ENCODE measurements around the gene ZNF292. TPM values are rescaled to one million over a fixed set of nuclear protein-coding genes. Genes with fewer than 3 reads are reported as not detected.
A peak's percentile ranks its signal among the peaks of the same experiment; 100 is the strongest.

ZNF292 gene
- total RNA-seq, 1 experiment from 2014 or later = 32.2 TPM

GRCh38 chr6:87146363-87146762 lies 9.0 kb upstream of the ZNF292 start:
- no peaks in the 10 kb centered on the region for H3K4me1 Mint-ChIP-seq (ENCODE audit: low read depth, unreplicated experiment)
- Histone ChIP-seq H3K27me3 (replicated peaks; ENCODE audit: control insufficient read depth, insufficient read depth, low read length) (no peaks in the 10 kb centered on the region), H3K9me3 (no peaks in the 10 kb centered on the region), H3K4me1 (no peaks in the 10 kb centered on the region), H3K36me3 (ENCODE audit: control insufficient read depth, insufficient read depth, low read length) (no peaks in the 10 kb centered on the region), H3K4me3 (ENCODE audit: low read depth, low read length) (no peak overlapping the region)
- BruUV-seq (replicated peaks) = no TSS peak
- intact Hi-C loops (cut with micrococcal nuclease; ENCODE audit: unreplicated experiment) = no loop called here
- H3K27ac Mint-ChIP-seq (ENCODE audit: unreplicated experiment) = no peak overlapping the region
- TF ChIP-seq CTCF (IDR thresholded peaks at IDR 0.05; ENCODE audit: insufficient read depth in 1 of 2, low read depth in 1 of 2, low read length in 1 of 2, severe bottlenecking in 1 of 2, unreplicated experiment in 1 of 2) = no peak
- no peak overlapping the region for H3K4me3 Mint-ChIP-seq (ENCODE audit: unreplicated experiment)
- ChIA-PET CTCF (no interaction called here), POLR2A (no interaction called here)
- no peaks in the 10 kb centered on the region for H3K36me3 Mint-ChIP-seq (ENCODE audit: insufficient read depth, unreplicated experiment)
- H3K27me3 Mint-ChIP-seq (ENCODE audit: insufficient read depth, unreplicated experiment) = peaks cover 7% of the 10 kb centered on the region
- no peak for DNase-seq
- no peaks in the 10 kb centered on the region for H3K9me3 Mint-ChIP-seq (ENCODE audit: unreplicated experiment)

GRCh38 chr6:87150406-87150805 lies 5.0 kb upstream of the ZNF292 start:
- Mint-ChIP-seq H3K27ac (ENCODE audit: unreplicated experiment) (no peak overlapping the region), H3K4me3 (ENCODE audit: unreplicated experiment) (no peak overlapping the region), H3K4me1 (ENCODE audit: low read depth, unreplicated experiment) (no peaks in the 10 kb centered on the region), H3K27me3 (ENCODE audit: insufficient read depth, unreplicated experiment) (no peaks in the 10 kb centered on the region), H3K36me3 (ENCODE audit: insufficient read depth, unreplicated experiment) (peaks cover 5% of the 10 kb centered on the region), H3K9me3 (ENCODE audit: unreplicated experiment) (no peaks in the 10 kb centered on the region)
- no peak for DNase-seq
- intact Hi-C loops (cut with micrococcal nuclease; ENCODE audit: unreplicated experiment) = loop anchor here (10.0 kb wide), 2 partner anchors 324 to 444 kb away; partner anchors contain the start of genes ORC3 and SLC35A1
- no TSS peak for BruUV-seq (replicated peaks)
- no peaks in the 10 kb centered on the region for H3K36me3 ChIP-seq (ENCODE audit: control insufficient read depth, insufficient read depth, low read length)
- ChIA-PET CTCF (no interaction called here), POLR2A (no interaction called here)
- 0 out of 2 replicates have a peak, but pooled peaks cover 10% of the 10 kb centered on the region for H3K4me1 ChIP-seq
- H3K4me3 ChIP-seq (ENCODE audit: low read depth, low read length) = no peak overlapping the region
- no peaks in the 10 kb centered on the region for H3K9me3 ChIP-seq
- TF ChIP-seq CTCF (IDR thresholded peaks at IDR 0.05; ENCODE audit: insufficient read depth in 1 of 2, low read depth in 1 of 2, low read length in 1 of 2, severe bottlenecking in 1 of 2, unreplicated experiment in 1 of 2) = no peak
- H3K27me3 ChIP-seq (replicated peaks; ENCODE audit: control insufficient read depth, insufficient read depth, low read length) = no peaks in the 10 kb centered on the region

GRCh38 chr6:87151471-87151780 lies 3.9 kb upstream of the ZNF292 start:
- Histone ChIP-seq H3K27me3 (replicated peaks; ENCODE audit: control insufficient read depth, insufficient read depth, low read length) (no peaks in the 10 kb centered on the region), H3K36me3 (ENCODE audit: control insufficient read depth, insufficient read depth, low read length) (no peaks in the 10 kb centered on the region), H3K4me3 (ENCODE audit: low read depth, low read length) (peak overlapping the region; percentile 72), H3K9me3 (no peaks in the 10 kb centered on the region), H3K4me1 (0 out of 2 replicates have a peak, but pooled peaks cover 10% of the 10 kb centered on the region)
- Mint-ChIP-seq H3K4me3 (ENCODE audit: unreplicated experiment) (peak overlapping the region; percentile 81), H3K27ac (ENCODE audit: unreplicated experiment) (peak overlapping the region; percentile 67), H3K4me1 (ENCODE audit: low read depth, unreplicated experiment) (peaks cover under 1% of the 10 kb centered on the region), H3K36me3 (ENCODE audit: insufficient read depth, unreplicated experiment) (peaks cover 15% of the 10 kb centered on the region), H3K9me3 (ENCODE audit: unreplicated experiment) (no peaks in the 10 kb centered on the region), H3K27me3 (ENCODE audit: insufficient read depth, unreplicated experiment) (no peaks in the 10 kb centered on the region)
- CTCF ChIA-PET = no interaction called here
- POLR2A ChIA-PET = no interaction called here
- no TSS peak for BruUV-seq (replicated peaks)
- intact Hi-C loops (cut with micrococcal nuclease; ENCODE audit: unreplicated experiment) = loop anchor here (10.0 kb wide), 2 partner anchors 323 to 443 kb away; partner anchors contain the start of genes ORC3 and SLC35A1
- no peak for TF ChIP-seq CTCF (IDR thresholded peaks at IDR 0.05; ENCODE audit: insufficient read depth in 1 of 2, low read depth in 1 of 2, low read length in 1 of 2, severe bottlenecking in 1 of 2, unreplicated experiment in 1 of 2)
- DNase-seq = no peak
